Measurements from ENCODE around the gene FOXN3.

DNA sequence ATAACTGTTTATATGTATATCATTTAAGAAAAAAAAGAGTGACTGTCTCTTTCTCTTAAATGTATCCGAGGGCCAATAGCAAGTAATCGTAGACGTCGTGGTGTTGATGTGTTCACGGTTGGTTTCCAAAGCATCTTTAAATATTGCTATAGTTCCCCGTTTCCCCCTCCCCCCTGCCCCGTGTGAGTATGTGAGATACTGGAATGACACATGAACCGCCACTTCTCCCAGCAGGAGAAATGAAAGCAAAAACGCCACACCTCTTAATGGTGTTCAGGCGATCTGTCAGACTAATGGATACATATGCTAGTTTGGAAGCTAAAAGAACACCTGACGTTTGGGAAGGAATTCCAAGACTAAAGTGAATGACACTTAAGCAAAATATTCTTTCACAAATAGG is 258.3 kb downstream of the FOXN3 start:
- TF ChIP-seq, protein P1, sequence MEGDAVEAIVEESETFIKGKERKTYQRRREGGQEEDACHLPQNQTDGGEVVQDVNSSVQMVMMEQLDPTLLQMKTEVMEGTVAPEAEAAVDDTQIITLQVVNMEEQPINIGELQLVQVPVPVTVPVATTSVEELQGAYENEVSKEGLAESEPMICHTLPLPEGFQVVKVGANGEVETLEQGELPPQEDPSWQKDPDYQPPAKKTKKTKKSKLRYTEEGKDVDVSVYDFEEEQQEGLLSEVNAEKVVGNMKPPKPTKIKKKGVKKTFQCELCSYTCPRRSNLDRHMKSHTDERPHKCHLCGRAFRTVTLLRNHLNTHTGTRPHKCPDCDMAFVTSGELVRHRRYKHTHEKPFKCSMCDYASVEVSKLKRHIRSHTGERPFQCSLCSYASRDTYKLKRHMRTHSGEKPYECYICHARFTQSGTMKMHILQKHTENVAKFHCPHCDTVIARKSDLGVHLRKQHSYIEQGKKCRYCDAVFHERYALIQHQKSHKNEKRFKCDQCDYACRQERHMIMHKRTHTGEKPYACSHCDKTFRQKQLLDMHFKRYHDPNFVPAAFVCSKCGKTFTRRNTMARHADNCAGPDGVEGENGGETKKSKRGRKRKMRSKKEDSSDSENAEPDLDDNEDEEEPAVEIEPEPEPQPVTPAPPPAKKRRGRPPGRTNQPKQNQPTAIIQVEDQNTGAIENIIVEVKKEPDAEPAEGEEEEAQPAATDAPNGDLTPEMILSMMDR (IDR thresholded peaks at IDR 0.05), result no peak
- TF ChIP-seq MAZ (IDR thresholded peaks at IDR 0.05; ENCODE audit: borderline replicate concordance, low read depth, low read length) (no peak), CHD4 (IDR thresholded peaks at IDR 0.05; ENCODE audit: borderline replicate concordance) (no peak), POLR2A (IDR thresholded peaks at IDR 0.05; ENCODE audit: low read length) (no peak), RCOR1 (IDR thresholded peaks at IDR 0.05; ENCODE audit: low read depth, low read length) (no peak), CBX8 (IDR thresholded peaks at IDR 0.05) (no peak), EP300 (IDR thresholded peaks at IDR 0.05) (no peak), TP53 (CRISPR knock-in tag; IDR thresholded peaks at IDR 0.05) (no peak), SMC3 (IDR thresholded peaks at IDR 0.05) (no peak), KDM1A (IDR thresholded peaks at IDR 0.05; ENCODE audit: low read depth) (no peak)
- TF ChIP-seq, protein P2, sequence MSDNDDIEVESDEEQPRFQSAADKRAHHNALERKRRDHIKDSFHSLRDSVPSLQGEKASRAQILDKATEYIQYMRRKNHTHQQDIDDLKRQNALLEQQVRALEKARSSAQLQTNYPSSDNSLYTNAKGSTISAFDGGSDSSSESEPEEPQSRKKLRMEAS (IDR thresholded peaks at IDR 0.05), result no peak
- TF ChIP-seq, protein P3, sequence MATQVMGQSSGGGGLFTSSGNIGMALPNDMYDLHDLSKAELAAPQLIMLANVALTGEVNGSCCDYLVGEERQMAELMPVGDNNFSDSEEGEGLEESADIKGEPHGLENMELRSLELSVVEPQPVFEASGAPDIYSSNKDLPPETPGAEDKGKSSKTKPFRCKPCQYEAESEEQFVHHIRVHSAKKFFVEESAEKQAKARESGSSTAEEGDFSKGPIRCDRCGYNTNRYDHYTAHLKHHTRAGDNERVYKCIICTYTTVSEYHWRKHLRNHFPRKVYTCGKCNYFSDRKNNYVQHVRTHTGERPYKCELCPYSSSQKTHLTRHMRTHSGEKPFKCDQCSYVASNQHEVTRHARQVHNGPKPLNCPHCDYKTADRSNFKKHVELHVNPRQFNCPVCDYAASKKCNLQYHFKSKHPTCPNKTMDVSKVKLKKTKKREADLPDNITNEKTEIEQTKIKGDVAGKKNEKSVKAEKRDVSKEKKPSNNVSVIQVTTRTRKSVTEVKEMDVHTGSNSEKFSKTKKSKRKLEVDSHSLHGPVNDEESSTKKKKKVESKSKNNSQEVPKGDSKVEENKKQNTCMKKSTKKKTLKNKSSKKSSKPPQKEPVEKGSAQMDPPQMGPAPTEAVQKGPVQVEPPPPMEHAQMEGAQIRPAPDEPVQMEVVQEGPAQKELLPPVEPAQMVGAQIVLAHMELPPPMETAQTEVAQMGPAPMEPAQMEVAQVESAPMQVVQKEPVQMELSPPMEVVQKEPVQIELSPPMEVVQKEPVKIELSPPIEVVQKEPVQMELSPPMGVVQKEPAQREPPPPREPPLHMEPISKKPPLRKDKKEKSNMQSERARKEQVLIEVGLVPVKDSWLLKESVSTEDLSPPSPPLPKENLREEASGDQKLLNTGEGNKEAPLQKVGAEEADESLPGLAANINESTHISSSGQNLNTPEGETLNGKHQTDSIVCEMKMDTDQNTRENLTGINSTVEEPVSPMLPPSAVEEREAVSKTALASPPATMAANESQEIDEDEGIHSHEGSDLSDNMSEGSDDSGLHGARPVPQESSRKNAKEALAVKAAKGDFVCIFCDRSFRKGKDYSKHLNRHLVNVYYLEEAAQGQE (IDR thresholded peaks at IDR 0.05), result no peak
